NCI-H748 (cell line): ENCODE results near the gene MEGF11.
A peak's percentile ranks its signal among the peaks of the same experiment; 100 is the strongest.

Source experiments
- DNase-seq: peaks from one replicate; lab custom pipeline; 2025; ENCODE audit not compliant: unreplicated experiment; lab: John Stamatoyannopoulos, UW

MEGF11 gene

DNA sequence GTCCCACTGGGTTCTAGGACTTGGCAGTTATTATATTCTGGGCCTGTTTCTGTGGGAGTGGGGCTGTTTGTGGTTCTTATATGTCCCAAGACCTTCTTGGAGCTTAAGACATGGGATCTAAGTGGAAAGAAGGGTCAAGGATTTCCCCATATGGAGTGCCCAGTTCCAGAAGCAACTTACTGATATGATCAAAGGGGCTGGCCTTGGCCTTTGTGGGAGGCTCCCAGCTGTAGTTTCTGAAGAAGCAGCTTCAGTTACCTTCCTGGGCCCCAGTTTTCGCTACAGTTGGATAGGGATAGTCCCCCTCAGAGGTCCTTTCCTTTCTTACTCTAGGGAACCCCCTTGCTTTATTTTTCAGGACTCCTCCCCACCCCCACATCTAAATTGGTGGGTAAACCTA lies 328.2 kb downstream of the MEGF11 start:
- no peak for DNase-seq

DNA sequence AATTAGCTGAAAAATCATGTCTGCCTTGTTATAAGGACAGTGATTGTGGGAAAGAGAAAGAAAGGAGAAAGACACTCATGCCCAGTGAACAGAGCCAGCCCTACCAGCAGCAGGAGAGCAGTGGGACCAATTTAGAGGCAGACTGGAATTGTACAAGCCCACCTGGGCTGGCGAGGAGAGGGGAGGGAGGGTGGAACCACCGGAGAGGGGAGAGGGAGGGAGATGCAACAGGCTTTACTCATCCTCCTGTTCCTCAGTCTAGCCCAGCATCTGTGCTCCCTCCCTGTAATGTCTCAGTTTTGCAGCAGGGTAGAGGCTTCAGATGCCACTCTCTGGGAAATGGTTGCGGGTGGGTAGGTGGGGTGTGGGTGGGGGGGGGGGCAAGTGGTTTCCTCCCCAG lies 329.5 kb downstream of the MEGF11 start:
- no peak for DNase-seq

GRCh38 chr15:65923264-65923663 lies 330.3 kb downstream of the MEGF11 start:
- no peak for DNase-seq

DNA sequence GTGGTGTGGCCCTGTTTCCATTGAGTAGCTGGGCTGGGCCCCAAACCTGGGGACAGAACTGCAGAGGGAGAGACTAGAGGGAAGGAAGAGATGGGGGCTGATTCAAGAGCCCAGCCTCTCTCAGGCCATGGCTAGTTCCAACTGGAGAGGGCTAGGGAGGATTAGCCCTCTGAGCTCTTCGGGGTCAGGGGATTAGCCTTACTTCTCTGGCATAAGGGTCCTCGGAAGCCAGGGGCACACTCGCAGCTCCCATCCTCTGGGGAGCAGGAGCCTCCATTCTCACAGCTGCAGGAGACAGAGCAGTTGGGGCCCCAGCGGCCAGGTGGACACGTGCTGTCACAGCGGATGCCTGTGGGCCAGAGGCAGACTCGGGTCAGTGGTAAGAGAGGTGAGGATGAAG lies 330.9 kb downstream of the MEGF11 start:
- DNase-seq: no peak

DNA sequence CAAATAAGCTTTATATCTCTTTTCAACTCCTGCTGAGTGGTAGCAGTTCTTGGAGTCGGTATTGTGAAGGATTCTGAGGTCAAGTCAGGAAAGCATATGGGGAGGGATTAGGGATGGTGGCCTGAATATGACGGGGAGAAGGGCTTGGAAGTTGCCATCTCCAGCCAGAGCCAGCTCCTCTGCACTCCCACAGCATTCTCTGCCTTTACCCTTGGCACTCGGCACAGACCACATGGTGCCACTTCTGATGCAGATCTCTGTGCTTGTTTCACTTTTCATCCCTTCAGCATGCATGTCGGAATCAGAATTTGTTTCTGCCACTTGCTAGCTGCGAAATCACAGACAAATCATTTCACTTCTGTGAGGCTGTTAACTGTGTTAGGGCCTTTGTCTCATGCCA lies 331.8 kb downstream of the MEGF11 start:
- DNase-seq: no peak

- DNase-seq: no peak
Observed at GRCh38 chr15:65920825-65921309, 332.7 kb downstream of the MEGF11 start.

DNA sequence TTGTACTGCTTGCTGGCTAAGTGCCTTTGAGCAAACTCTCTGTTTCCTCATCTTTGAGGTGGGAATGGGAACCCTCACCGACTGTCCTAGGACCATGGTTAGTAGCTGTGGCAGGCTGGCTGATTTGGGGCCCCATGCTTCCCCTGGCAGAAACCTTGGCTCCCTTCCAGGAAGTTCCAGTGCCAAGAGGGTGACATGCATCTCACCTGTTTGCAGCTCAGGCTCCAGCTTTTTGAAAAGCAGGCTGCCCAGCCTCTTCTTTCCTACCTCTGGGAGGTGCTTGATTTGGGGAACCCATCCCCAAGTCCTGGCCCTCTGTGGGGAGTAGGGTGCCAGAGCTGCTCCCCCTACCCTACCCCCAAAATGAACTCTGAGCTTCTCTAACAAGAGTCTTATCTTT lies 333.4 kb downstream of the MEGF11 start:
- no peak for DNase-seq

- DNase-seq: no peak
Observed at GRCh38 chr15:65919353-65919752, 334.2 kb downstream of the MEGF11 start.

GRCh38 chr15:65918945-65919344 lies 334.6 kb downstream of the MEGF11 start:
- no peak for DNase-seq

DNA sequence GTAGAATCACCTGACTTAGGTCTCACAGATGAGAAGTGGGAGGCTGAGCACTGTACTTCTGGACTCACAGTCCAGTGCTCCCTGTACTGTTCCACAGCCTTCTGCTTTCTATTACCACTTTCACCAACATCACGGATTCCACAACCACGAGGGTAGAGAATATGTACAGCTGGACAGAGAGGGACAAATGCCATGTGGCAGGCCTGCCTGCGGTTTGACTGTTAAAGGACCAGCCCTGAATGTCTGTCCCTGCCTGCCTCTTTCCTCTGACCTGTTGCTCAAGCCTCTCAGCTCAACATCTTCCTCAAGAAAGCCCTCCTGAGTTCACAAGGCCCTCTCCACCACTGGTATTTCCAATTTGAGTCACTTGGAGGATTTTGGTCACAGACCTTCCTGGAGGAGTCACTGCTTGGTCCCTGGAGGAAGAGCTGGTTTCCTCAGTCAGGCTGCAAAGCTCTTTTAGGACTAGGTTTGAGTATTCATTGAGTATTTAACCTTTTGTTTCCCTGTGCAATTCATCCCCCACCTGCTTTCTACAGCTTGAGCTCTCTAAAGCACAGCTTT lies 335.1 kb downstream of the MEGF11 start:
- no peak for DNase-seq

DNA sequence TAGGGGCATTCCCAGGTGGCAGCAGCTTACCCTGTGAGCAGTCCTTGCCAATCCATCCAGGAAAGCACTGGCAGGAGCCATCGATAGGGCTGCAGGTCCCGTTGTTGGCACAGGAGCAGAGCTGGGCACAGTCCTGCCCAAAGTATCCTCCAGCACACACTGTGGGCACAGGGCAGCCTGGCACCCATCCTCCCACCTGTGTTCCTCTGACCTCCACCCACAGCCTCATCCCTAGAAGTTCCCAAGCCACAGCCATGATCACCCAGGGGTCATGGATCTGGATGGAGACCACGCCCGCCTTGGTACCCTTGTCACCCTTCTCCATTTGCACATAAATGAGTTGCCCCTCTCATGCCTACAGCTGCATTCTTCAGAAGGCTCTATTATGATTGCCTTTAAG lies 335.6 kb downstream of the MEGF11 start:
- DNase-seq: no peak

- DNase-seq: no peak
Observed at GRCh38 chr15:65917407-65917756, 336.2 kb downstream of the MEGF11 start.

- DNase-seq: peak; percentile 32
Observed at GRCh38 chr15:65916664-65917406, 336.7 kb downstream of the MEGF11 start.

DNA sequence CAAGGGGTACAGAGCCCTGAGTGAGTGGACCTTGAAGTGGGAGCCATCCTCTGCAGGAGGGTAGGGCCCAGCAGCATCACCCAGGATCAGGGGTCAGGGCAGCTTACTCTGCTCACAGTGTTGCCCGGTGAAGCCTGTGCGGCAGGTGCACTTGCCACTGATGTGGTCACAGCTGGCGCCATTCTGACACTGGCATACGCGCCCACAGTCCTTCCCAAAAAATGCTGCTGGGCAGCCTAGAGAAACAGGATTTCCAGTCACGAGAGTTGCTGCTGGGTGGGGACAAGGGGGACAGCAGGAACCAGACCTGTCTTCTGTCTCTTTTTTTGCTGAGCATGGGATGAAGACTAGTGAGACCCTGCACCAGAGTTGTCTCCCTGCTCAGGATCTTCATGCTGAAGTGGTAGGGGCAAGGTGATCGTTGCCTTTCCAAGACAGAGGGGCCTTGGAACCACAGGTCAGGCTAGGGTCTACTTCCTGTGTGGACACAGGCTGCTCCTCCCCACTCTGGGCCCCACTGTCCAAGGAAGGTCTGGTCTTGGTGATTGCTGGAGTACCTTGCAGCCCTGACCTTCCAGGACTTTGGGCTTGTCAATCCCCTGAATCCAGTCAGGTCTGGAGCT lies 337.4 kb downstream of the MEGF11 start:
- DNase-seq: no peak

GRCh38 chr15:65914981-65915925 lies 338.3 kb downstream of the MEGF11 start:
- no peak for DNase-seq

DNA sequence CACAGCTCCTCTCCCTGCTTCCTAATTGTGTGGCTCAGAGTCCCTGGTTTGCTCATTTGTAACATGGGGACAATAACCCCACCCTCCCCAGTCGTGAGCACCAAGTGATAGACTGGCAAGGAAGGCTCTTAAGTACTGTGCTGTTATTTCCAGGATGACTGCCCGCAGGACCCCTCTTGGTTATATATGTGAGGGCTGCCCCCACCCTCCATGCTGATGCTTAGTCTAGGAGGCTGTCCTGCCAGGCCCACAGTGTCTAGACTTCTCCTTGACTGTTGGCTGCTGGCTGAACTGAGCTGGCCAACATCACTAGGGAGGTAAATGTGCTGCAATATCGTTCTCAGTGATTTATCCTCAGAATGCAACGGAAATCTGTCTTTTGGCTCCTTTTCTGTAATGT lies 339.2 kb downstream of the MEGF11 start:
- DNase-seq: no peak

DNA sequence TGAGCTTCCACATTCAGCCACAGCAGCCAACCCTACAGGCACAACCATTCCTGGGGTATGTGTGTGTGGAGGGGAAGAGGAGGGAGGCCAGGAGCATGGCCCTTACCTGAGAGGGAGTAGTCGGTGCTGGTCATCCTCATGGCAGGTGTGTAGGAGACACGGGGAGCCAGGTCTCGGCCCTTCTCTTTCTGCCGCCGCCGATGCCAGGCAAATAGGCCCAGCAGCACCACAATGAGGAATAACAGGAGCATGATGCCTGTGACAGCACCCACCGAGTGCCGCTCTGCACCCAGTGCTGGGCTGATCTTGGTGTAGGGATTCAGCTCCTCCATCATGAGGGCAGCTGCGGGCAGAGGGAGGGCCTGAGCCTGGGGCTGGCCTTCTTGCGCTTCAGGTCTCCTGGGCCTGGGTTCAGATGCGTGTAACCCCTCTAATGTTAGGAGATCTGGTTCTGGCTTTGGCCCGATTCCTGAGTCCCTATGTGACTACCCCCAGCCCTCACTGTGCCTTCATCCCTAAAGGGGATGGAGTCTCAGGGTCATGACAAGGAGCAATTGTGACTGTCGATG lies 339.8 kb downstream of the MEGF11 start:
- DNase-seq: no peak

- no peak for DNase-seq
Observed at GRCh38 chr15:65912235-65912634, 341.3 kb downstream of the MEGF11 start.

DNA sequence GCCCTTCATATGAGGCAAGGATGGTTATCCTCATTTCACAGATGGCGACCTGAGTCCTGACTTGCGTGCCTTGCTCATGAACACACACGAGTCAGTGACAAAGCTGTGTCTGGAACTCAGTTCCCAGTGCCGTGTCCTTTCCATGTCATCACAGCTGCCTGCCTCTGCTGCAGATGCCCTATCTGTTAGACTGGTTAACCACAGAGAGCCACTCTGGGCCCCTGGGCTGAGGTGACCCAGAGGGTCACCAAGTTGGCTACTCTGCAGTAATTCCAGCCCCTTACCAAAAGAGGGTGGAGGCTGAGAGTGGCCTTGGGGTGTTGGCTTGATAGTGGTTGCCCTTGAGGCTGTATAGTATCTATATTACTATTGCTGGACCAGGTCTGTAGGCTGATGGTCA lies 343.2 kb downstream of the MEGF11 start:
- DNase-seq: no peak

DNA sequence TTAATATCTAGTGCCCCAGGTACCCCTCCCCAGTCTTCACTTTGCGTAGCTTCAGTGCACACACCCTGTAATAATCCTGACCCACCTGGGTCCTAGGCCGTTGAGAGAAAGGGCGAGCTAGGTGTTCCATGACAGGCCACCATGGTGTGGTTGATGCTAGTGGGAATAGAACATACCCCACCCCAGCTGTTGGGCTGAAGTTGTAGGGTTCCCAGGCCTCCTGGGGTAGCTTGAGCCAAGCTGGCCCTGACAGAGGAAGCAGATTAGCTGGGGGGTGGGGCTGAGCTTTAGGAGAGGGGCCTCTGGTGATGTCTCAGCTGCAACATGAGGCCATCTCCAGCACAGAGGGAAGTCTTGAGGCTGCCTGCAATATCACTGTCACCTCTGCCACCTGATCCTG lies 343.7 kb downstream of the MEGF11 start:
- DNase-seq: no peak

- no peak for DNase-seq
Observed at GRCh38 chr15:65908876-65909275, 344.7 kb downstream of the MEGF11 start.
